HepG2 (cell line): Measurements from ENCODE around the gene FAT1. TPM values are rescaled to one million over a fixed set of nuclear protein-coding genes. Genes with fewer than 3 reads are reported as not detected.
A peak's percentile ranks its signal among the peaks of the same experiment; 100 is the strongest.

Experiments
- ATAC-seq: fragments of 200-7000 bp; cut with Tn5 transposase; 3 replicates; pipeline ENCODE4 v1.9.1; 2020; ENCODE audit warnings: mild to moderate bottlenecking, moderate library complexity
- BruUV-seq: library from RNA; stranded (reverse); fragments of 400-500 nt; replicated peaks from 2 replicates; lab custom pipeline; 2021; lab: Mats Ljungman, UMichigan
- CTCF ChIA-PET: fragments of 300-600 bp; formaldehyde crosslinking; extraction: SDS; loops from one replicate; lab custom pipeline; 2021; ENCODE audit warnings: low total read pairs, inconsistent platforms, low intra/inter-chr PET ratio; lab: Yijun Ruan, JAX
- POLR2A ChIA-PET: fragments of 350-600 bp; sonication (Branson Sonifier 250); formaldehyde crosslinking; loops from one replicate; lab custom pipeline; 2020; ENCODE audit warnings: antibody characterized with exemption, inconsistent platforms; lab: Yijun Ruan, JAX
- DNase-seq: peaks from one replicate; pipeline ENCODE4 v3.0.0-alpha.2; 2015; ENCODE audit warnings: low spot score
- FAIRE-seq: peaks from 3 replicates; lab custom pipeline; 2011; peaks lifted over from hg19 to GRCh38; lab: Jason Lieb, UNC
- H2AFZ ChIP-seq: one replicate; pipeline ENCODE4 v1.6.1; 2011; ENCODE audit warnings: low read length, inconsistent platforms
- H3K27ac ChIP-seq: fragments of 300-600 bp; 3 replicates; pipeline ENCODE4 v1.8.0; 2011; ENCODE audit warnings: mixed run types, mild to moderate bottlenecking, mixed read lengths, low read length, inconsistent platforms; ENCODE audit not compliant: insufficient read depth; ENCODE audit errors: extremely low read length
- H3K27me3 ChIP-seq, 2 experiments: fragments of 200-600 bp in 1 of 2; 2 replicates in 1 of 2; 3 replicates in 1 of 2; pipeline versions ENCODE4 v1.6.0 to v1.8.0; 2011; ENCODE audit warnings: low read length in 2 of 2, mild to moderate bottlenecking in 2 of 2, moderate library complexity in 2 of 2, inconsistent platforms in 1 of 2; ENCODE audit not compliant: insufficient read depth in 2 of 2, control insufficient read depth in 1 of 2
- H3K36me3 ChIP-seq, 2 experiments: fragments of 200-600 bp in 1 of 2; replicated peaks in 1 of 2; 2 replicates in 1 of 2; 3 replicates in 1 of 2; pipeline versions ENCODE4 v1.5.1 to v1.8.0; 2011; ENCODE audit warnings: low read length in 2 of 2, inconsistent platforms in 1 of 2; ENCODE audit not compliant: insufficient read depth in 2 of 2, control insufficient read depth in 1 of 2
- H3K4me1 ChIP-seq: 2 replicates; pipeline ENCODE4 v1.5.1; 2012; ENCODE audit warnings: low read length, inconsistent platforms; ENCODE audit not compliant: insufficient read depth
- H3K4me2 ChIP-seq: 2 replicates; pipeline ENCODE4 v1.6.0; 2011; ENCODE audit warnings: low read depth, low read length, inconsistent platforms
- H3K4me3 ChIP-seq, 3 experiments: fragments of 200-600 bp in 1 of 3; sonication (generic), shearing (Covaris generic) in 1 of 3; replicated peaks in 1 of 3; 2 replicates each; pipeline ENCODE4 v1.5.1; 2011 to 2016; ENCODE audit warnings: low read length in 3 of 3, inconsistent platforms in 2 of 3, low read depth in 2 of 3, mild to moderate bottlenecking in 2 of 3, control low read depth in 1 of 3, mixed read lengths in 1 of 3; ENCODE audit not compliant: insufficient read depth in 1 of 3
- H3K79me2 ChIP-seq: one replicate; pipeline ENCODE4 v1.6.1; 2011; ENCODE audit warnings: low read length, inconsistent platforms; ENCODE audit not compliant: insufficient read depth
- H3K9ac ChIP-seq: 2 replicates; pipeline ENCODE4 v1.6.0; 2011; ENCODE audit warnings: mild to moderate bottlenecking, low read depth, low read length, inconsistent platforms; ENCODE audit not compliant: insufficient read depth
- H3K9me3 ChIP-seq: 2 replicates; pipeline ENCODE4 v1.5.1; 2012; ENCODE audit warnings: mild to moderate bottlenecking, low read length
- H4K20me1 ChIP-seq: 2 replicates; pipeline ENCODE4 v1.6.0; 2011; ENCODE audit warnings: inconsistent platforms, mild to moderate bottlenecking, low read length, moderate library complexity; ENCODE audit not compliant: insufficient read depth
- HIC2 ChIP-seq: sonication (generic); formaldehyde crosslinking; IDR thresholded peaks from 2 replicates; pipeline ENCODE4 v1.9.0; 2022; ENCODE audit warnings: low read depth, missing genetic modification reagents
- HMGXB4 ChIP-seq, 2 experiments: sonication (generic) in 1 of 2; formaldehyde crosslinking in 1 of 2; IDR thresholded peaks; 2 replicates each; pipeline versions ENCODE4 v1.4.0 to v1.6.1; 2018 to 2020; ENCODE audit warnings: missing genetic modification reagents in 2 of 2, borderline replicate concordance in 1 of 2, low read depth in 1 of 2, mild to moderate bottlenecking in 1 of 2, missing biosample characterization in 1 of 2
- RBM22 ChIP-seq: fragments of 200-400 bp; formaldehyde crosslinking; optimal IDR thresholded peaks from 2 replicates; pipeline ENCODE3; 2017; ENCODE audit warnings: mild to moderate bottlenecking, low read length, moderate library complexity
- RXRB ChIP-seq: IDR thresholded peaks from 2 replicates; pipeline ENCODE4 v1.6.1; 2016; ENCODE audit warnings: borderline replicate concordance, missing genetic modification reagents, missing compliant biosample characterization
- ZBTB38 ChIP-seq: sonication (generic); formaldehyde crosslinking; IDR thresholded peaks from 2 replicates; pipeline ENCODE4 v1.5.1; 2020; ENCODE audit warnings: mild to moderate bottlenecking, missing genetic modification reagents
- ZNF12 ChIP-seq: sonication (generic); formaldehyde crosslinking; IDR thresholded peaks from 2 replicates; pipeline ENCODE4 v1.5.0; 2020; ENCODE audit warnings: missing genetic modification reagents
- ZNF180 ChIP-seq: sonication (generic); formaldehyde crosslinking; IDR thresholded peaks from 2 replicates; pipeline ENCODE4 v1.4.0; 2020; ENCODE audit warnings: low read depth, missing genetic modification reagents, borderline replicate concordance
- ZNF432 ChIP-seq: sonication (generic); formaldehyde crosslinking; IDR thresholded peaks from 2 replicates; pipeline ENCODE4 v1.5.0; 2020; ENCODE audit warnings: missing genetic modification reagents, mild to moderate bottlenecking, borderline replicate concordance
- WGBS: methylation state at CpG from one replicate; pipeline ENCODE4 v1.1.6; 2017; ENCODE audit warnings: low lambda C conversion rate; 5-methylcytosine and 5-hydroxymethylcytosine counted together
- in situ Hi-C: cut with HindIII; loops from 2 replicates; pipeline ENCODE4 v1.10.0; 2017; ENCODE audit warnings: low pct_unique_long_range_greater_than_20kb; ENCODE audit not compliant: extremely low pct_ligation_motif_present
- intact Hi-C: fragments of 100-400 bp; cut with micrococcal nuclease; formaldehyde crosslinking; loops from one replicate; pipeline ENCODE4 v1.10.0; 2022; ENCODE audit not compliant: unreplicated experiment
- polyA plus RNA-seq, 8 experiments: library from polyadenylated mRNA; depleted of rRNA in 3 of 8; stranded (reverse) in 7 of 8; unstranded in 1 of 8; fragments of >200 nt; fragmentation: Illumina TruSeq in 4 of 8; extraction: Trizol in 4 of 8; gene quantifications; 2 replicates each; pipeline versions ENCODE4 v1.2.1 to v1.2.3, GENCODE V29; 2011 to 2016; ENCODE audit warnings: low read depth in 4 of 8, missing spikeins in 1 of 8, mixed read lengths in 1 of 8; ENCODE audit not compliant: insufficient read depth in 1 of 8
- total RNA-seq, 5 experiments: library from RNA; depleted of rRNA; stranded (reverse); fragments of >200 nt; fragmentation: Illumina TruSeq; extraction: Trizol; gene quantifications; 2 replicates each; pipeline ENCODE4 v1.2.3, GENCODE V29; 2016; ENCODE audit warnings: low read depth in 1 of 5

Gene FAT1
- total and polyA plus RNA-seq, 2 of the 13 experiments (the other 11 are each of a cell fraction or from before 2014, with no cell fraction given), result 185 to 216 TPM

- DNase-seq, result no peak
- ATAC-seq, result peak; percentile 42; the same call in 2 of the 3 replicates
- ChIA-PET CTCF (no interaction called here), POLR2A (no interaction called here)
- peaks cover 28 to 80% of the 10 kb centered on the region in 2 experiments for H3K36me3 ChIP-seq
- WGBS, result 96% methylated on average over 6 of the region's 6 CpGs
- H3K27ac ChIP-seq, result no peak overlapping the region
- no peak overlapping the region for H2AFZ ChIP-seq
- TF ChIP-seq ZNF12 (CRISPR knock-in tag) (peak; percentile 88), HIC2 (CRISPR knock-in tag) (no peak)
- no peak for FAIRE-seq
- H3K79me2 ChIP-seq, result no peaks in the 10 kb centered on the region
- no peaks in the 10 kb centered on the region for H4K20me1 ChIP-seq
- in situ Hi-C loops (no loop called here), intact Hi-C loops (no loop called here)
- no peak overlapping the region for H3K9ac ChIP-seq
- no peak overlapping the region for H3K4me2 ChIP-seq
- no peaks in the 10 kb centered on the region for H3K9me3 ChIP-seq
- H3K4me3 ChIP-seq, result no peak overlapping the region
- BruUV-seq, result no TSS peak
- H3K4me1 ChIP-seq, result no peaks in the 10 kb centered on the region
- no peaks in the 10 kb centered on the region for H3K27me3 ChIP-seq
These were observed 93.5 kb downstream of the FAT1 start for GRCh38 chr4:186630128-186630527.

- Histone ChIP-seq H2AFZ (no peak overlapping the region), H3K79me2 (no peaks in the 10 kb centered on the region), H3K9me3 (no peaks in the 10 kb centered on the region), H3K9ac (no peak overlapping the region), H3K4me3 (no peak overlapping the region), H3K4me2 (no peak overlapping the region), H3K36me3 (peaks cover 27 to 72% of the 10 kb centered on the region in 2 experiments), H3K27me3 (no peaks in the 10 kb centered on the region), H4K20me1 (no peaks in the 10 kb centered on the region), H3K4me1 (no peaks in the 10 kb centered on the region), H3K27ac (no peak overlapping the region)
- 91% methylated on average over 21 of the region's 21 CpGs for WGBS
- in situ Hi-C loops (no loop called here), intact Hi-C loops (no loop called here)
- TF ChIP-seq RBM22, result peak; percentile 70
- TF ChIP-seq ZNF180 (CRISPR knock-in tag), result no peak
- TF ChIP-seq ZBTB38 (CRISPR knock-in tag), result 0 out of 2 replicates have a peak, but pooled peaks have one; percentile 31
- no peak for TF ChIP-seq HMGXB4 (CRISPR knock-in tag; IDR thresholded peaks at IDR 0.05; ENCODE audit: borderline replicate concordance in 1 of 2, low read depth in 1 of 2)
- no peak for TF ChIP-seq ZNF432 (CRISPR knock-in tag)
- no peak for TF ChIP-seq RXRB (CRISPR knock-in tag)
- no peak for DNase-seq
- no TSS peak for BruUV-seq
- CTCF ChIA-PET, result no interaction called here
- ATAC-seq, result no peak
- FAIRE-seq, result no peak
- POLR2A ChIA-PET, result no interaction called here
These were observed 95.5 kb downstream of the FAT1 start for GRCh38 chr4:186628058-186628711.
